Muscle of leg (tissue), 11 donors: Measurements from ENCODE around the gene CFAP206. TPM values are rescaled to one million over a fixed set of nuclear protein-coding genes. Genes with fewer than 3 reads are reported as not detected.
A peak's percentile ranks its signal among the peaks of the same experiment; 100 is the strongest.

Source experiments
- DNase-seq: peaks from one replicate; pipeline ENCODE4 v3.0.0; 2013
- H3K27ac ChIP-seq: one replicate; pipeline ENCODE4 v1.5.1; 2013; ENCODE audit warnings: mild to moderate bottlenecking, low read length, control low read depth
- H3K27me3 ChIP-seq: one replicate; pipeline ENCODE4 v1.6.1; 2013; ENCODE audit warnings: low read length; ENCODE audit not compliant: control insufficient read depth, insufficient read depth
- H3K36me3 ChIP-seq: one replicate; pipeline ENCODE4 v1.6.1; 2013; ENCODE audit warnings: low read length; ENCODE audit not compliant: control insufficient read depth, insufficient read depth
- H3K4me1 ChIP-seq: one replicate; pipeline ENCODE4 v1.6.1; 2013; ENCODE audit warnings: low read length; ENCODE audit not compliant: control insufficient read depth, insufficient read depth
- H3K4me3 ChIP-seq: one replicate; pipeline ENCODE4 v1.5.1; 2013; ENCODE audit warnings: low read length, control low read depth
- H3K9me3 ChIP-seq: replicated peaks from 2 replicates; pipeline ENCODE4 v1.6.1; 2013; ENCODE audit warnings: low read depth, low read length; ENCODE audit not compliant: control insufficient read depth
- WGBS: methylation state at CpG from one replicate; pipeline ENCODE4 v1.1.5; 2013; ENCODE audit warnings: missing lambda C conversion rate; ENCODE audit not compliant: insufficient coverage; 5-methylcytosine and 5-hydroxymethylcytosine counted together
- polyA plus RNA-seq, 8 donors: library from polyadenylated mRNA; unstranded; fragments of 120-200 nt; gene quantifications; one replicate each; pipeline versions ENCODE4 v1.2.1 to v1.2.3, GENCODE V29; 2013; ENCODE audit warnings: inconsistent platforms in 1 of 8, low replicate concordance in 1 of 8; ENCODE audit not compliant: insufficient read length in 8 of 8, insufficient read depth in 1 of 8
- total RNA-seq: library from RNA; stranded (reverse); fragments of 120-200 nt; gene quantifications from one replicate; pipeline ENCODE4 v1.2.4, GENCODE V29; 2013

The CFAP206 gene
- total and polyA plus RNA-seq, 9 donors = 0.09 to 0.30 (median 0.19) TPM; not detected in 1

- 83% methylated on average over 1 of the region's 1 CpG for WGBS
- Histone ChIP-seq H3K36me3 (no peaks in the 10 kb centered on the region), H3K4me1 (no peaks in the 10 kb centered on the region), H3K27me3 (no peaks in the 10 kb centered on the region), H3K9me3 (no peaks in the 10 kb centered on the region), H3K27ac (no peak overlapping the region), H3K4me3 (no peak overlapping the region)
- DNase-seq = no peak
Observed at GRCh38 chr6:87384038-87384437, 23.7 kb upstream of the CFAP206 start.

GRCh38 chr6:87384449-87384848 is 23.3 kb upstream of the CFAP206 start:
- no CpG with 5 or more reads among the region's 3 CpGs for WGBS
- H3K4me1 ChIP-seq = no peaks in the 10 kb centered on the region
- no peaks in the 10 kb centered on the region for H3K9me3 ChIP-seq

GRCh38 chr6:87391334-87391733 is 16.4 kb upstream of the CFAP206 start:
- WGBS = 33% methylated on average over 2 of the region's 3 CpGs
- Histone ChIP-seq H3K4me3 (no peak overlapping the region), H3K36me3 (no peaks in the 10 kb centered on the region), H3K27me3 (no peaks in the 10 kb centered on the region), H3K9me3 (no peaks in the 10 kb centered on the region), H3K27ac (no peak overlapping the region), H3K4me1 (no peaks in the 10 kb centered on the region)
- peak; percentile 4 for DNase-seq

More at GRCh38 chr6:87384449-87384848, 23.3 kb upstream of the CFAP206 start:
- Histone ChIP-seq H3K27me3 (no peaks in the 10 kb centered on the region), H3K4me3 (no peak overlapping the region), H3K27ac (no peak overlapping the region), H3K36me3 (no peaks in the 10 kb centered on the region)
- DNase-seq = no peak

- no CpG with 5 or more reads among the region's 2 CpGs for WGBS
Observed at GRCh38 chr6:87393026-87393622, 14.6 kb upstream of the CFAP206 start.

GRCh38 chr6:87395431-87395830 is 12.3 kb upstream of the CFAP206 start:
- no peak for DNase-seq
- no peaks in the 10 kb centered on the region for H3K27me3 ChIP-seq
- WGBS = no CpG with 5 or more reads among the region's 2 CpGs
- H3K36me3 ChIP-seq = peaks cover 3% of the 10 kb centered on the region
- H3K27ac ChIP-seq = no peak overlapping the region
- H3K4me1 ChIP-seq = no peaks in the 10 kb centered on the region
- H3K4me3 ChIP-seq = no peak overlapping the region
- no peaks in the 10 kb centered on the region for H3K9me3 ChIP-seq

More at GRCh38 chr6:87393026-87393622, 14.6 kb upstream of the CFAP206 start:
- H3K27me3 ChIP-seq = no peaks in the 10 kb centered on the region
- H3K9me3 ChIP-seq = no peaks in the 10 kb centered on the region
- H3K4me3 ChIP-seq = no peak overlapping the region
- H3K27ac ChIP-seq = no peak overlapping the region
- peak; percentile 70 for DNase-seq
- no peaks in the 10 kb centered on the region for H3K4me1 ChIP-seq
- peaks cover 3% of the 10 kb centered on the region for H3K36me3 ChIP-seq

GRCh38 chr6:87396595-87397392 is 11.0 kb upstream of the CFAP206 start:
- no peaks in the 10 kb centered on the region for H3K9me3 ChIP-seq
- peak; percentile 6 for DNase-seq
- H3K27ac ChIP-seq = no peak overlapping the region
- H3K4me3 ChIP-seq = no peak overlapping the region
- no peaks in the 10 kb centered on the region for H3K27me3 ChIP-seq
- WGBS = 67% methylated on average over 3 of the region's 10 CpGs
- peaks cover 3% of the 10 kb centered on the region for H3K36me3 ChIP-seq
- H3K4me1 ChIP-seq = no peaks in the 10 kb centered on the region

GRCh38 chr6:87397656-87398055 is 10.1 kb upstream of the CFAP206 start:
- Histone ChIP-seq H3K27me3 (no peaks in the 10 kb centered on the region), H3K4me3 (no peak overlapping the region), H3K36me3 (peaks cover 3% of the 10 kb centered on the region), H3K27ac (no peak overlapping the region), H3K9me3 (no peaks in the 10 kb centered on the region), H3K4me1 (no peaks in the 10 kb centered on the region)
- WGBS = no CpG with 5 or more reads among the region's 1 CpG
- no peak for DNase-seq

- Histone ChIP-seq H3K4me1 (no peaks in the 10 kb centered on the region), H3K27me3 (no peaks in the 10 kb centered on the region), H3K36me3 (peaks cover 3% of the 10 kb centered on the region), H3K27ac (no peak overlapping the region), H3K4me3 (no peak overlapping the region), H3K9me3 (no peaks in the 10 kb centered on the region)
- no peak for DNase-seq
- no CpG with 5 or more reads among the region's 3 CpGs for WGBS
Observed at GRCh38 chr6:87401832-87402231, 5.9 kb upstream of the CFAP206 start.

- Histone ChIP-seq H3K27me3 (peaks cover 2% of the 10 kb centered on the region), H3K4me1 (no peaks in the 10 kb centered on the region), H3K4me3 (peak overlapping the region; percentile 94), H3K9me3 (no peaks in the 10 kb centered on the region), H3K36me3 (no peaks in the 10 kb centered on the region), H3K27ac (peak overlapping the region; percentile 92)
- WGBS = 2% methylated on average over 10 of the region's 10 CpGs
- no peak for DNase-seq
Observed at GRCh38 chr6:87407561-87407900, 241 bp upstream of the CFAP206 start.

- DNase-seq = no peak
- no CpG with 5 or more reads among the region's 5 CpGs for WGBS
- H3K27ac ChIP-seq = peak overlapping the region; percentile 82
- peak overlapping the region; percentile 94 for H3K4me3 ChIP-seq
- H3K36me3 ChIP-seq = no peaks in the 10 kb centered on the region
- peaks cover 2% of the 10 kb centered on the region for H3K27me3 ChIP-seq
- H3K4me1 ChIP-seq = no peaks in the 10 kb centered on the region
- no peaks in the 10 kb centered on the region for H3K9me3 ChIP-seq
Observed at GRCh38 chr6:87408721-87409155, 966 bp downstream of the CFAP206 start.
